BJ (cell line): ENCODE measurements around the gene MXRA8. TPM values are rescaled to one million over a fixed set of nuclear protein-coding genes. Genes with fewer than 3 reads are reported as not detected.

Experiments
- CTCF ChIA-PET: fragments of 350-600 bp; formaldehyde crosslinking; extraction: SDS; loops from one replicate; lab custom pipeline; 2021; ENCODE audit warnings: antibody characterized with exemption, inconsistent platforms; lab: Yijun Ruan, JAX
- POLR2A ChIA-PET: fragments of 300-600 bp; sonication (Branson Sonifier 250); formaldehyde crosslinking; extraction: SDS; loops from one replicate; lab custom pipeline; 2021; ENCODE audit warnings: antibody characterized with exemption; lab: Charles Lee
- DNase-seq: peaks from one replicate; pipeline ENCODE4 v3.0.0-alpha.2; 2011; ENCODE audit warnings: low read depth
- H3K27me3 ChIP-seq: 2 replicates; pipeline ENCODE4 v1.6.0; 2011; ENCODE audit warnings: low read length; ENCODE audit not compliant: control insufficient read depth, insufficient read depth
- H3K36me3 ChIP-seq: 2 replicates; pipeline ENCODE4 v1.5.1; 2011; ENCODE audit warnings: low read length; ENCODE audit not compliant: control insufficient read depth, insufficient read depth
- H3K4me3 ChIP-seq: 2 replicates; pipeline ENCODE4 v1.5.1; 2011; ENCODE audit warnings: low read depth, mild to moderate bottlenecking, control low read depth, low read length
- CTCF ChIP-seq: IDR thresholded peaks from 2 replicates; pipeline ENCODE4 v1.5.1; 2011; ENCODE audit warnings: low read depth, mild to moderate bottlenecking, control low read depth, inconsistent platforms, low read length, moderate library complexity; ENCODE audit not compliant: insufficient read depth
- polyA plus RNA-seq: library from polyadenylated mRNA; depleted of rRNA; stranded (reverse); fragments of >200 nt; gene quantifications from 2 replicates; pipeline ENCODE4 v1.2.3, GENCODE V29; 2011

The MXRA8 gene
- polyA plus RNA-seq, 1 experiment = 702 TPM

DNA sequence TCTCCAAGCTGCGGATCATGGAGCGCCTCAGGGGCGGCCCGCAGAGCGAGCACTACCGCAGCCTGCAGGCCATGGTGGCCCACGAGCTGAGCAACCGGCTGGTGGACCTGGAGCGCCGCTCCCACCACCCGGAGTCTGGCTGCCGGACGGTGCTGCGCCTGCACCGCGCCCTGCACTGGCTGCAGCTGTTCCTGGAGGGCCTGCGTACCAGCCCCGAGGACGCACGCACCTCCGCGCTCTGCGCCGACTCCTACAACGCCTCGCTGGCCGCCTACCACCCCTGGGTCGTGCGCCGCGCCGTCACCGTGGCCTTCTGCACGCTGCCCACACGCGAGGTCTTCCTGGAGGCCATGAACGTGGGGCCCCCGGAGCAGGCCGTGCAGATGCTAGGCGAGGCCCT is 31.1 kb downstream of the MXRA8 start:
- H3K4me3 ChIP-seq = no peak overlapping the region
- ChIA-PET POLR2A (no interaction called here), CTCF (no interaction called here)
- H3K36me3 ChIP-seq = peaks cover 9% of the 10 kb centered on the region
- no peak for TF ChIP-seq CTCF
- H3K27me3 ChIP-seq = no peaks in the 10 kb centered on the region
- DNase-seq = no peak

- H3K36me3 ChIP-seq = peaks cover 12% of the 10 kb centered on the region
- no peak overlapping the region; the same call in 1 of the 2 replicates for H3K4me3 ChIP-seq
- DNase-seq = no peak
- CTCF ChIA-PET = no interaction called here
- TF ChIP-seq CTCF = no peak
- no peaks in the 10 kb centered on the region for H3K27me3 ChIP-seq
- POLR2A ChIA-PET = no interaction called here
Measured at GRCh38 chr1:1326075-1326605, 32.2 kb downstream of the MXRA8 start.

DNA sequence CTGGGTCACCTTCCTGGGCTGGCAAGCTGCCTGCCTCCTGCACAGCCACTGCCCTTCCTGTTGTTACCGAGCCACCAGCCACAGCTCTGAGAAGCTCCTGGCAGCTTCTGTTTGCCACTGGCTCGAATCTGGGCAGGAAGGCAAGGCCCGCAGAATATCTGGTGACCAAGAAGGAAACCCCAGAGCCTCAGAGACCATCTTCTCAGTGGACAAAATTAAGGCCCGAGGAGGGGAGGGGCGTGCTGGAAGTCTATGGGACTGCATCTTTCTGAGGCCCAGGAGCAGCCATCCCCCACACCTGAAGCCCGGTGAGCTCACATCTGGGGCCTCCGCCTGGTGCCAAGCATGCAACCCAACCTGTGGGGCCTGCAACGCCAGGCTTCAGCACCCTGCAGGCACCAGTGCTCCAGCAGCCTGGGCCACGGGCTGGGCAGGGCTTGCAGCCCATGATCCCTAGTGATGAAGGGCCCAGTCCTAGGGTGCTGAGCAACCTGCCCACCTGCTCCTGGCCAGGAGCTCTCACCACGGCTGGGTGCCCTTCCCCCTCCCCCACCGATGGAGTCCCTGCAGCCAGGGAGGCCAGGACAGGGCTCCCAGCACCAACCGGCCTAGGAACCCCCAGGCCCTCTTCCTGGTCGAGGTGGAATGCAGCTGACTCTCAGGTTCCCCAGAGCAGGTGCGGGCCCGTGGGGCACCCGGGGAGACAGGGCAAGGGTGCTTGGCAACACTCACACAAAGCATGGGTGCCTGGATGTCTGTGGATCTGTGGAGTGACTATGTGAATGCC is 32.9 kb downstream of the MXRA8 start:
- peaks cover 16% of the 10 kb centered on the region for H3K36me3 ChIP-seq
- ChIA-PET POLR2A (no interaction called here), CTCF (no interaction called here)

GRCh38 chr1:1324524-1325287 is 33.6 kb downstream of the MXRA8 start, which contains the start of the genes CPTP and INTS11:
Gene CPTP (plus strand): TSS chr1:1324802. CDS start chr1:1326911, 2,109 bp downstream.
Gene INTS11 (minus strand): TSS chr1:1324660. CDS start chr1:1324608, 52 bp downstream.
- Histone ChIP-seq H3K4me3 (peak within 1 kb of the TSS; percentile 98), H3K27me3 (no peaks in the 10 kb centered on the region), H3K36me3 (peaks cover 22% of the 10 kb centered on the region)
- TF ChIP-seq CTCF = no peak
- POLR2A ChIA-PET = no interaction called here
- peak; percentile 20 for DNase-seq
- CTCF ChIA-PET = no interaction called here

More for the DNA sequence above, 32.9 kb downstream of the MXRA8 start:
- Histone ChIP-seq H3K4me3 (peak overlapping the region; percentile 98), H3K27me3 (no peaks in the 10 kb centered on the region)
- no peak for TF ChIP-seq CTCF
- no peak for DNase-seq

DNA sequence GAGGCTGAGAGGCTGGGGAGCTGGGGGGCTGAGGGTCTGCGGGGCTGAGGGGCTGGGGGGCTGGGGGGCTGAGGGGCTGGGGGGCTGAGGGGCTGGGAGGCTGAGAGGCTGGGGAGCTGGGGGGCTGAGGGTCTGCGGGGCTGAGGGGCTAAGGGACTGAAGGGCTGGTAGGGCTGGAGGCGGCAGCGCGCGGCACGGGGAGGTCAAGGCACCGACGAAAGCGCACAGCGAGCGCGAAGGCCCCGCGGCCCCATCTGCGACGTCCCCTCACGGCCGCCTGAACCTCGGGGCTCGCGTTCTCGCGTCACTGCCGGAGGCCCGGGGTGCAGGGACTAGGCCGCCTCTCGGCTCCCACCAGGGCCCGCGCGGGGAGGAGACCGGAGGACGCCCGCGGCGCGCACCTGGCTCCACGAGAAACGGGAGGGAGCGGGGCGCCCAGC is 34.3 kb downstream of the MXRA8 start:
- TF ChIP-seq CTCF = no peak
- Histone ChIP-seq H3K27me3 (no peaks in the 10 kb centered on the region), H3K36me3 (peaks cover 28% of the 10 kb centered on the region), H3K4me3 (peak overlapping the region; percentile 98)
- POLR2A ChIA-PET = no interaction called here
- DNase-seq = no peak
- CTCF ChIA-PET = no interaction called here
